ENCODE results near the gene OPA1.

Gene OPA1

DNA sequence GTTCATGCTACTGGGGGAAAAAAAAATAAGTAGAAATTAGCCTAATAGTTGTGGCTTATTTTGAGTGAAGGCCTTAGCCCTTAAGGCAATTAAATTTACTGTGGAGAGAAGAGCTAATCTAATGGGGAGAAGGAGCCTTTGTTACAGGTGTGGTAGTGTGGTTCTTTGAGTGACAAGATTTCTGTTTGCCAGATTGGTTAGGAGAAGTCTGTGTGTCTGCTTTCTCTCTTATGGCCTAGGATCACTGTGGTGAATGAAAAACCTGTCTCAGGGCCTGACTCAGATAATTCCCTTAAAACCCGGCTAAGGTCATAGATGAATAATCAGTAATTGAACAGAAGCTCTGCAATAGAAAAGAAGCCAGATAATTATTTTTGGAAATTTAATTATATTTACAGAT lies 27.0 kb downstream of the OPA1 start:
- TF ChIP-seq, protein P1, sequence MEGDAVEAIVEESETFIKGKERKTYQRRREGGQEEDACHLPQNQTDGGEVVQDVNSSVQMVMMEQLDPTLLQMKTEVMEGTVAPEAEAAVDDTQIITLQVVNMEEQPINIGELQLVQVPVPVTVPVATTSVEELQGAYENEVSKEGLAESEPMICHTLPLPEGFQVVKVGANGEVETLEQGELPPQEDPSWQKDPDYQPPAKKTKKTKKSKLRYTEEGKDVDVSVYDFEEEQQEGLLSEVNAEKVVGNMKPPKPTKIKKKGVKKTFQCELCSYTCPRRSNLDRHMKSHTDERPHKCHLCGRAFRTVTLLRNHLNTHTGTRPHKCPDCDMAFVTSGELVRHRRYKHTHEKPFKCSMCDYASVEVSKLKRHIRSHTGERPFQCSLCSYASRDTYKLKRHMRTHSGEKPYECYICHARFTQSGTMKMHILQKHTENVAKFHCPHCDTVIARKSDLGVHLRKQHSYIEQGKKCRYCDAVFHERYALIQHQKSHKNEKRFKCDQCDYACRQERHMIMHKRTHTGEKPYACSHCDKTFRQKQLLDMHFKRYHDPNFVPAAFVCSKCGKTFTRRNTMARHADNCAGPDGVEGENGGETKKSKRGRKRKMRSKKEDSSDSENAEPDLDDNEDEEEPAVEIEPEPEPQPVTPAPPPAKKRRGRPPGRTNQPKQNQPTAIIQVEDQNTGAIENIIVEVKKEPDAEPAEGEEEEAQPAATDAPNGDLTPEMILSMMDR (IDR thresholded peaks at IDR 0.05): no peak
- no peaks in the 10 kb centered on the region for H3K9me3 ChIP-seq
- DNase-seq: no peak
- H3K4me1 ChIP-seq: peaks cover 0 to 5% (median 0%) of the 10 kb centered on the region in 4 donors
- H3K27me3 ChIP-seq: no peaks in the 10 kb centered on the region
- peaks cover 22 to 55% (median 41%) of the 10 kb centered on the region in 3 donors for H3K36me3 ChIP-seq
- H3K4me3 ChIP-seq: no peak overlapping the region
- no peak overlapping the region for H3K27ac ChIP-seq
- intact Hi-C loops (cut with DNase I; ENCODE audit: low total_unique reads): no loop called here

GRCh38 chr3:193620650-193621049 lies 27.6 kb downstream of the OPA1 start:
- intact Hi-C loops (cut with DNase I; ENCODE audit: low total_unique reads): no loop called here
- Histone ChIP-seq H3K9me3 (no peaks in the 10 kb centered on the region), H3K27ac (no peak overlapping the region), H3K4me3 (no peak overlapping the region), H3K36me3 (peaks cover 22 to 52% (median 35%) of the 10 kb centered on the region in 3 donors), H3K4me1 (peaks cover 0 to 5% (median 0%) of the 10 kb centered on the region in 4 donors), H3K27me3 (no peaks in the 10 kb centered on the region)
- DNase-seq: no peak
- TF ChIP-seq, protein P1 (IDR thresholded peaks at IDR 0.05): no peak

DNA sequence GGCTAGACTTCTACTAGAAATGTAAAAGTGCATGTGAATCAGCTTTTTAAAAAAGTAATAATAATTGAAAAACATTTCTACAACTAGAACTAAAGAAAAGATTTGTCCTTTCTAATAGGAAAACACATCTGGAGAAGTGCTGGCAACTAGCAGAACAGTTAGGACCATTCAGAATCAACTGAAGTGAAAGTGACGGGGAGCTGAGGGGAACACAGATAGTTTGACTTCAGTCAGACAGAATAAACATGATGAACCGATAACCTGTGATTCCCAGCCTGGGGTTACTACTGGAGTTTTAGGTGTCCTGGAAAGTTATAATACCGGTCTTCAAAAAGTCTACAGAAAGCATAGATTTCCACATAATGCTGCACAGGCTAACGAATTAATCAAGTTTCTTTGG lies 28.1 kb downstream of the OPA1 start:
- Histone ChIP-seq H3K4me3 (no peak overlapping the region), H3K27me3 (no peaks in the 10 kb centered on the region), H3K27ac (no peak overlapping the region), H3K4me1 (peaks cover 0 to 4% (median 0%) of the 10 kb centered on the region in 4 donors), H3K36me3 (peaks cover 25 to 53% (median 35%) of the 10 kb centered on the region in 3 donors), H3K9me3 (no peaks in the 10 kb centered on the region)
- intact Hi-C loops (cut with DNase I; ENCODE audit: low total_unique reads): no loop called here
- TF ChIP-seq, protein P1 (IDR thresholded peaks at IDR 0.05): no peak
- no peak for DNase-seq

DNA sequence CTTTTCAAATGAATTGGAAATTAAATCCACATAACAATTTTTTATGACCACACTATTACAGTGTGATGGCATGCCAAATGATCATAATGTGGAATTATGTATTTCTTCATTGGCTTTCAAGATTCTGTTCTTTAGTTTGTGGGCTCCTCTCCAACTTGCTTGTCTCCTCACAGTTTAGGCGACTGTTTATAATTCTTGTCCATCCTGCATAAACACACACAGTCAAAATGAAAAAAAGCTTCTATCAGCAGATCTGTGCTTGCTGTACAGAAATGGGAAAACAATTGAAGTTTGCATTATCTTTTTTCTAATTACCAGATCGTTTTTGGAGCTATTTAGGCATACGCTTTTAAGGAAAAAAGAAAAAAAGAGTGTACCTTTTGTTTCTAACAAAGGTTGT lies 37.0 kb downstream of the OPA1 start:
- Histone ChIP-seq H3K27me3 (no peaks in the 10 kb centered on the region), H3K9me3 (no peaks in the 10 kb centered on the region), H3K36me3 (peaks cover 20 to 42% (median 37%) of the 10 kb centered on the region in 3 donors), H3K4me1 (no peaks in the 10 kb centered on the region), H3K4me3 (no peak overlapping the region), H3K27ac (no peak overlapping the region)
- no peak for DNase-seq
- TF ChIP-seq, protein P1 (IDR thresholded peaks at IDR 0.05): no peak
- intact Hi-C loops (cut with DNase I; ENCODE audit: low total_unique reads): no loop called here

DNA sequence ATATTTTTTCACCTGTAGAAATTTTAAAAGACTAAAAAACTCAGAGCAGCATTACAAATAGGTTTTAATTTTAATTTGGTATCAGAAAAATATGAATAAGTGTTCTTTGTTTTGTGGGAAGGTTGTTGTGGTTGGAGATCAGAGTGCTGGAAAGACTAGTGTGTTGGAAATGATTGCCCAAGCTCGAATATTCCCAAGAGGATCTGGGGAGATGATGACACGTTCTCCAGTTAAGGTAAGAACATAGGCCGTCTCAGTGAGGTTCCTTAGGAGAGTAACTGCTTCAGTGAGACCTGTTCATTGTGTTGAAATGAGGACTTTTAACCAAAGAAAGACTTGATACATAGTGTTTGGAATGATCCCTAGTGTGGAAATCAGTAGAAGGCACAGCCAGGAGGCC lies 44.8 kb downstream of the OPA1 start:
- Histone ChIP-seq H3K9me3 (no peaks in the 10 kb centered on the region), H3K27ac (no peak overlapping the region), H3K4me1 (no peaks in the 10 kb centered on the region), H3K36me3 (peaks cover 33 to 74% (median 52%) of the 10 kb centered on the region in 3 donors), H3K4me3 (no peak overlapping the region), H3K27me3 (no peaks in the 10 kb centered on the region)
- intact Hi-C loops (cut with DNase I; ENCODE audit: low total_unique reads): no loop called here
- no peak for DNase-seq
- TF ChIP-seq, protein P1 (IDR thresholded peaks at IDR 0.05): no peak

DNA sequence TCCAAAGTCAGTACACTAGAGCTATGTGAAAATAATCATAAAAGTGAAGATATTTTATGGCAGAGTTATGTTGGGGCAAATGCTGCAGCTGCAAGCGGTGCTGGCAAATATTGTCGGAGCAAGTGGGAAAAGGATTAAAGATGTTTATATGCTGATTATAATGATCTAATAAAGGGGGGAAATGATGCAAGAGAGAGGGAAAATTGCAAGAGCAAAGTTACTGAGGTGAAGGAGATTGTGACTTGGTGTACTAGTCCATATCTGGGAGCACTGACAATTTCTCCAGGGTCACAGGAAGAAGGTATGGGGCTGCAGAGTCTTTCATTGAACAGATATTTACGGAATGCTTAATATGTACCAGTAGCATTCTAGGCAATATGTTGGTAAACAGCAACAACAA lies 45.8 kb downstream of the OPA1 start:
- DNase-seq: no peak
- H3K4me3 ChIP-seq: no peak overlapping the region
- H3K9me3 ChIP-seq: no peaks in the 10 kb centered on the region
- H3K4me1 ChIP-seq: no peaks in the 10 kb centered on the region
- intact Hi-C loops (cut with DNase I; ENCODE audit: low total_unique reads): no loop called here
- peaks cover 43 to 78% (median 56%) of the 10 kb centered on the region in 3 donors for H3K36me3 ChIP-seq
- H3K27ac ChIP-seq: no peak overlapping the region
- no peaks in the 10 kb centered on the region for H3K27me3 ChIP-seq
- TF ChIP-seq, protein P1 (IDR thresholded peaks at IDR 0.05): no peak
